HG03097 (cell line): Measurements from ENCODE around the gene BICD1.

Source experiments
- ATAC-seq: cut with Tn5 transposase; IDR thresholded peaks from one replicate; pipeline ENCODE4 v1.9.1; 2021; ENCODE audit not compliant: unreplicated experiment, low FRiP score

BICD1 gene

DNA sequence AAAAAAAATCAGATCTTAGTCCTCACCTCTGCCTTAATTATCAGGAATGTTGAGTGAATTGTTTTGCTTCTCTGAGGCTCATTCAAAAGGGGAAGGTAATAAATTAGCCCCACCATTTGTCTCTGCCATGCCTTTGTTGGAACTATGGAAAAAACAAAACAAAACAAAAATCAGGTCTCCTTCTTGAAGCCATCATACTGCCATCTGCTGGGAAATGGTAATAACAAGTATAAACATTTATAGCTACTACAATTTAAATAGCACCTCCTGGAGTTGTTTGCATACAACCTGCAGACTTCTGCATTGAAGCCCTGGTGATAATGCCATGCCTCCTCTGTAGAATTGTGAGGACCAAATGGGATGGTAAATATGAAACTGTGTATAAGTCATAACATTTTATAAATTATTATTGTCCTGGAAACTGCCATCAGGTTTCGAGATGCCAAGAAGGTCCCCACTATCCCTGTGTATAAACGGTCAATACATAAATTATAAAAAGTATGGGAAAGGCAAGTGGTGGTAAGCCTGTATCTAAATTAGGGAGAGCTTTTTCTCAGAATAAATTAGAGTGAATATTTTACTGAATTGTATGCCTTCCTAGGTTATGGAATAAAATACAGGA lies 205.5 kb downstream of the BICD1 start:
- no peak for ATAC-seq

DNA sequence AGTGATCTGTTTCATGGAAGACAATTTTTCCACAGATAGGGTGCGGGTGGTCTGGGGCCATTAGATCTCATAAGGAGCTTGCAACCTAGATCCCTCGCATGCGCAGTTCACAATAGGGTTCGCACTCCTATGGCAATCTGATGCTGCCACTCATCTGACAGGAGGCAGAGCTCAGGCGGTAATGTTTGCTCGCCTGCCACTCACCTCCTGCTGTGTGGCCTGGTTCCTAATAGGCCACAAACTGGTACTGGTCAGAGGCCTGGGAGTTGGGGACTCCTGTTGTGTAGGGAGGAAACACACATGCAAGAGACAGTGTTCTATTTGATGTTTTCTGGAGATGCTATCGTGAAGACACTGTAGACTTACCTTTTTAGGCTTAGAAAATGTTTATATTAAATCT lies 215.7 kb downstream of the BICD1 start:
- ATAC-seq = no peak

DNA sequence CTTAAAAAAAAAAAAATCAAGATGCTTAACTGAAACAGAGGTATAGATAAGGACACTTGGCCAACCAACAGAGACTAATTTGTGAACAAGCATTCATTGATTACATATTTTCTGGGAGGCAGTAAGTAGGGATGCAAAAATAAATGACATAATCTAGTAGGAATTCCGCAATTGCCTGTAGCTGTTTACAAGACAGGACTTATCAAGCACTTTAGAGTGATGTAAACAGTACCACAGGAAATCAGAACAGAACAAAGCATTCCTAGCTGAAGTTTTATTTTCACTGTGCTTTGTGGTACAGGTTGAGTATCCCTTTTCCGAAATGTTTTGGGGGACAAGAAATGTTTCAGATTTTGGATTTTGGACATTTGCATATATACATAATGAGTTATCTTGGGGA lies 224.5 kb downstream of the BICD1 start:
- no peak for ATAC-seq

DNA sequence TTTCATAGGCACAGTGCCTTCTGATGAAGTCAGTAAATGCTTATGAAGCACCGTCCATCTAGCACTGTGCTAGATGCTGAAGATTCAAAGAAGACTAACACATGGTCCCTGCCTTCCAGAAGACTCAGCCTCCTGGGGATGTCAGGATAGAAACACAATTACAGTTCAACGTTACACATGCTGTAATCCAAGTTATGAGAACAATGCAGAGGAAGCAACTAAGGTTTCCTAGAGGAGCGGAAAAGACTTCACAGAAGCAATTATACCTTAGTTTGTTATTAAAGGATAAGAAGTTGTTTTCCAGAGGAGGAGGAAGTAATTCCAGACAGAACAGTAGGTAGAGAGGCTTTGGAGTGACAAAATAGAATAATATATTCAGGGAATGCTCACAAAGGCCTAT lies 225.8 kb downstream of the BICD1 start:
- ATAC-seq = no peak

DNA sequence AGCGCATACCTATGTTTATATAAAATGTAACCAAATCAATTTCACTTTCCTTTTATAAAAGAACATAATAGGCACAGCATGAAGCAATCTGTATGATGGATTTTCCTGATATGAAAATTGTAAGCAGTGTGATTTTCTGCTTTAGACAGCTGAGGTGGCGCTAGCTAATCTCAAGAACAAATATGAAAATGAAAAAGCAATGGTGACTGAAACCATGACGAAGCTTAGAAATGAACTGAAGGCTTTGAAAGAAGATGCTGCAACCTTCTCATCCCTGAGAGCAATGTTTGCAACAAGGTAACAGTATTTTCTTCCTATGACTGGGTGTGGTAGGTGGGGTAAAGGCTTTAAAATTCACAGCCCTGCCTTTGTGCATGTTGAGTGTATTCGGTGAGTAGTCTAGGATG lies 227.7 kb downstream of the BICD1 start:
- ATAC-seq = no peak

DNA sequence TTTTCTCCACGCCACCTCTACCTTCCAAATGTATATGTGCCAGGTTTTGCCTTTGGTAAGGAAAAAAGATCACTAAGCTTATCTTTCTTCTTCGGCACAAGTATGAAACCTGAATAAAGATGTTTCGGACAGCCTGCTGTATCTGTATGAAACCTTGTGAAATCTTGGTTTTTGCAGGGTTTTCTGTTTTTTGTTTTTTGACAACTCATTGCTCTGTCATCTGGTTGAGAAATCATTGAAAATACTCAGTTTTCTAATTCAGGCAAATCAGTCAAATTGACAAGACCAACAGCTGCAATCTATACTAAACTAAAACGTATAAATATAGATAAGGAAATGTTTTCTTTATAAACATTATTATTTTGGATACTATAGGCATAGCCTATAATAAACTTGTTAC lies 229.6 kb downstream of the BICD1 start:
- ATAC-seq = no peak

DNA sequence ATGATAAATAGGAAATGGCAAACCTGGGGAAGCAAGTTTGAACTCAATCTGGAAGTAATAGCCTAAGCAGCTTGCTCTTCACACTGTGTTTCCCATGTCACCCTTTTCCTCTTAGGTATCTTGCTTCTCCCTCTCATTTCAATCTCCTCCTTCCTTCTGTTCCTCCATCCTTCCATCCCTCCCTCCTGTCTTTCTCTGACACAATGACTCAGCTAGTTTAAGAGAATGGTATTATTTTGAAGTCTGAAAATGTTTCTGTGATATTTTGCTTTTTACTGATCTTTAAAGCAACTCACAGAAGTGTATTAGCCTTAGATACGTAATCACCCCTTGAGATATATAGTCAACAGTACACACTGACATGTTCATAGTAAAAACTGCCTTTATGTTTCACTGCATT lies 236.8 kb downstream of the BICD1 start:
- ATAC-seq = no peak

DNA sequence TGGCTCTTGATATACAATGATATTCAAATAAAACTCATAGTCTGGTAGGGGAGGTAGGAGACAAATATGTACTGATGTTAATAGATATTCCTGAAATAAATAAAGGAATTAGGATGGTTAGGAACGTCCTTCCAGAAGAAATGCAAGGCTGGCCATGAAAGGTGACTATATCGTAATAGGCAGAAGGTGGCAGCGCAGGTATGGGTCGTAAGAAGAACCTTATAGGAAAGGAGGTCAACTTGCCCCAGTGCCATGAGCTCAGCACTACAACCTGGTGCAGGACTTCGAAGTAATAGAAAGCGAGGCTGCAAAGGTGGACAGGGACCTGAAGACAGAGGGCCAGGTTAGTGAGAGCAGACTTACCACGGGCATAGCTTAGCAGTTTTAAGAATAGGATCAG lies 237.4 kb downstream of the BICD1 start:
- no peak for ATAC-seq

DNA sequence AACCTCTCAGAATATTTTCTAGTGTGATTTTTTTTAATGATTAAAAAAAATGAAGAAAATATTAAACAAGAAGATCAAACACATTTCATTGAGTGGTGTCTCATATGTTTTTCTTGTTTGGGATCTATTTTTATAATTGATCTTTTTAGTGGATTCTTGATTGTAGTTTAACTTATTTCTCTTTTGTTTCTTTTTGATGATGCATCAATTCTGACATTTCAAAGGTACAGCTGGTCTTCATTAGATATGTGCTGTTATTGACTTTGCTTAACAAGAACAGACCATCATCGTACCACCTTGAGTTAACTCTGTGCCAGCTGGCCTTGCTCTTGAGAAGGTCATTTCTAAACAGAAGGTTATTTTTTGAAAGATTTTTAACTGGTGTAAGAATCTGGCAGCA lies 246.9 kb downstream of the BICD1 start:
- no peak for ATAC-seq

DNA sequence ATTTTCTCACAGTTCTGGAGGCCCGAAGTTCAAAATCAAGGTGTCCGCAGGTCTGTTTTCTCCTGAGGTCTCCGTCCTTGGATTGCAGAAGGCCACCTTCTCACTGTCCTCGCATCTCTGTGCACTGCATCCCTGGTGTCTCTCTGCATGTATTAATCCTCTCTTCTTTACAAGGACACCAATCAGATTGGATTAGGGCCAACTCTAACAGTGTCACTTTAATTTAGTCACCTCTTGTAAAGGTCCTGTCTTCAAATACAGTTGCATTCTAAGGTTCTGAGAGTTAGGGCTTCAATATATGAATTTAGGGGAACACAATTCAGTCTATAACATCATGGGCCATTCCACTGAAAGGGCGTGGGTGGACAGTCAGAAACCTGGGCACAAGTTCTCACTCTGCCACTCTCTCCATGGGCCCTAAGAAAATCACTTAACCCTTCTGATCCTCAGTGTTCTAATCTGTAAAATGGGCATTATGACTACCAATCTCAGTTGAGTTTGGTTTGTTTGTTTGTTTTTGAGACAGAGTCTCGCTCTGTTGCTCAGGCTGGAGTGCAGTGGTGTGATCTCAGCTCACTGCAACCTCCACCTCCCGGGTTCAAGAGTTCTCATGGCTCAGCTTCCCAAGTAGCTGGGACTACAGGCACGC lies 251.1 kb downstream of the BICD1 start:
- no peak for ATAC-seq

DNA sequence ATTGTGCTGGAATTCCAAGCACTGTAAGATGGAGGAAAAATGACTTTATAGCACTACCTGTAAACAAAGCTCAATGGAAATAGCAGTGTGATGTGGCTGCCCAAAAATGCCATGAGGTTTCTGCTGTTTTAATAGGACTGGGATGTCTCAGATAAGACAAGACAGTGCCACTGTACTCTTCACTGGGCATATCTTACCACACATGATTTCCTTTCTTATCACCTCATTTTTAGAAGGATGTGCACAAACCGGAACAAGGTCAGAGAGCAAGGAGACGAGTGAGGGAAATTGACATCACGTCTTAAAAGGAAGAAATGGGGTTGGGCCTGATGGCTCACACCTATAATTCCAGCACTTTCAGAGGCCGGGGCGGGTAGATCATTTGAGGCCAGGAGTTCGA lies 254.3 kb downstream of the BICD1 start:
- ATAC-seq = no peak

DNA sequence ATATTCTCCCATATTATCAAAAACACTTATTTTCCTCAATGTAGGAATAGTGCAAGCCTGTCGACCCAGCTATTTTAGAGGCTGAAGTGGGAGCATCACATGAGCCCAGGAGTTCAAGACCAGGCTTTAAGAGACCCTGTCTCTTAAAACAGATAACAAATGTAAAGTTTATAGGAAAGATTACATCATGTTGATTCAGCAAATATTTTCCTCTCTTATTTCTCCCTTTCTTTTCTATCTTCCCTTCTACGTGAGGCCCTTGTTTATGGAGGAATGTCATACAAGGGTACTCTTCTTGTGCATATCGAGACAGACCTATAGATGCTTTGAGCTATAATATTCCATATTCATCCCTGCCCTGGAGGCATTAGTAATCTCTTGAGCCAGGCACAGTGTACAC lies 256.2 kb downstream of the BICD1 start:
- no peak for ATAC-seq

DNA sequence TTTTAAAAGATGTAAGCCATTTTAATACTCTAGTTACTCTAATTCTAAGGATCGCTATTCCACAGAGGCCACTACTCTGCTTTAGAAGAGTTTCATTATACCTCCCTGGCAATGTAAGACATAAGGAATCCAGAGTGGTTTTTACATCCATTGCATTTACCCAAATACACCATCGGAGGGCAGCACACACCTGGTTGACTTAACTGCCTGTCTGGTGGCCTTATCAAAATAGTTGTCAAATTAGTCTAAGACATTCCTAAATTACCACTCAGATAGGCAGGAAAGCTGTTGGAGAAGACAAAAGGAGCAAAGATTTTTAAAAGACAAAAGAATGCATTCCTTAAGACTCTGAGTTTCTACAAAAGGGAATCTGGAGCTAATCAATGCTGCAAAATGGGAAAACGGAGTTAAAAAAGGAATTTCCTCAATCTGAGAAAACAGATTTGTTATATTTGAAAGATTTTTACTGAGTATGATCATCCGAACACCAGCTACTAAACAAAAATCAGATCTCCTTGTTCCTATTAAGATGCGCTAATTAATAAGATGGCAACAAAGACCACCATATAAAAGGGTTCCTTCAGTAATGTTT lies 258.9 kb downstream of the BICD1 start:
- ATAC-seq = no peak

DNA sequence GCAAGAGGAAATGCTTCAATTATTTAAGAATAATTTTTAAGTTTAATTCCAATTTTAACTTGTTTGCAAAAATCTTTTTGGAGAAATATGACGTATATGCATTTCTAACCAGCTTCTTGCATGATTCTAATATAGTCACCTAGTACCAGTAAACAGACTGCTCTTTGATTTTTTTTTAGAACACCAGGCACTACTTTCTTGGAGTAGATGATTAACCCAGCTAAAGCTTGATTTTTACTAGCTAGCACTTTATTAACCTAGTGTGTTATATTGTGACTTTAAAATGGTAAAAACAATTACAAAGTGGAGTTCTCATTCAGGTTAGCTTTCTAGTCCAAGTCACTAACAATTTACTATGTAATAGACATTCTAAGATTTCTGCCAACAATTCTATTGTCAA lies 260.1 kb downstream of the BICD1 start:
- ATAC-seq = no peak

DNA sequence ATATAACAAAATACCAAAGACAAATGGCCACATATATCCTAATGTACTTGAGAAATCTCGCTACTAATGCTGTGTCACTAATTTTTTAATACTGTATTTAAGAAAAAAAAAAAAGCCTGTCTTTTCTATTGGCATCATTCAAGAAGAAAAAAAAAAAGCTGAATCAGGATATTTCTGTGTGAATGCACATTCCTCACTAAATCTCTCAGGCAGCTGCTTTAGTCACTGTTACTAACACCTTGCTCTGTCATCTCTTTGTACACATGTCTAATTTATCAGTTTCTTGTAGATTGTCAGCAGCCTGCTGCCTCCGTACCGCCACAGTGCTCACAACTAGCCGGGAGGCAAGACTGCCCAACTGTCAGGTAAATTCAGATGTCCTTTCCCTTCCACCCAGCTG lies 260.7 kb downstream of the BICD1 start:
- ATAC-seq = no peak

DNA sequence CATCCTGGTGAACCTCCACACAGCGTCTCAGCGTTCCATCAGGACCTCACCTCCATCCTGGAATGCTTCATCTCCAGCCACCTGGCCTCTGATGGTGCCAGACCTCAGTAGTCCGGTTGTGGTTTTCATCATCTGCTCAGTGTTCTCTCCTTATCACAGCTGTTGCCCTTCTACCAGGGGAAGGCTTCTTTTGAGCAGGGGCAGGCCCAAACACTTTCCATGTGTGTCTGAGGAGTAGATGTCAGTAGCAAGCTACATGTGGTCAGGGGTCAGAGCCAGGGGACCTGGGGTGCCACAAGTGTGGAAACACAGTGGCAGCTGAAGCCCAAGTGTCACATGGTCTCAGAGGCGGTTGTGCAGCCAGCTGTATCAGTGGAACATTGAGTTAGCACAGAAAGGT lies 262.6 kb downstream of the BICD1 start:
- ATAC-seq = no peak

DNA sequence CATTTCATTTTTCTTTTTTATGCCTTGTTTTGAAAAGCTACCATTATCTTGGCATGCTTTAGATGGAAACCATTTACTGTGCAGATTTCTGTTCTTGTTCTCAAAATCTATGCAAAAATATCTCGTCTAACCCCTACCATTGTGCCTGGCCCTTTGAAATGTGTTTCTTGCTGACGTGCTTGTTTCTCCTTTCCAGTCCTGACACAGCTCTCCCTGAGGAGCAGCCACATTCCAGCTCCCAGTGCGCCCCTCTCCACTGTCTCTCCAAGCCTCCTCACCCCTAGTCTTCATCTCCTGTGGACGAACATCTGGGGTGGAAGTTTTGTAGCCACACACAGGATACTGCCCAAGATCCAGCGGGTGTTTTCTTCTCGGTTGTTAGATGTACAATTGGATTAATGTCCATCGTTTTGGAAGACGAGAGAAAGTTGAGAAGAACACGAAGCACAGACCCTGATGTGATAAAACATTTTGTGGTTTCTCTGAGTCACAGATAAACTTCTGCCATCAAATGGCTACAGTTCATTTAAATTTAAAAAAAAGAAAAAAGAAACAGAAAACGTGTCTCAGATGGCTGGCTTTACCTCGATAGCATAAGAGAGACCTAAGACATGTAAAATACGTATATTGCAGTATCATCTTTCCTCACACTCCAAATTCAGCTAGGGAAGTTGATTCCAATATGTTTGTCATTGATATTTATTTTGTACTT lies 270.9 kb downstream of the BICD1 start:
- no peak for ATAC-seq

DNA sequence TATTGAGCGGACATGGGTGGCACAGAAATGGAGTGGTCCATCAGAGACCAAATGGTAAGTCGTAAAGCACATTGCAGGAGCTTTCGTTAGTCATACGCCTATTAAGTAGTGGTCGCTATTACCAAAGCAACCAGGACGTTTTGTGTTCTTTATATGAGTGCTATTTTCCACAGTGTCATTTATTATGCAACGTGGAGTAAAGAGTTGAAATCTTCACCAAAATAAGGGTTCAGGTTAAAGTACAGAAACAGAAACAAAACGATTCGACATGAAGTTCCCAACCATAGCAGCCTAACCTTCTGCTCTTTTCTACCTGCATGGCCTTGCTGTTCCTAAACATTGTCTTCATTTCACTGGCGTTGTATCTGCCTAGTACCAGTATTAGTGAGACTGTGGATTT lies 272.6 kb downstream of the BICD1 start:
- ATAC-seq = no peak

DNA sequence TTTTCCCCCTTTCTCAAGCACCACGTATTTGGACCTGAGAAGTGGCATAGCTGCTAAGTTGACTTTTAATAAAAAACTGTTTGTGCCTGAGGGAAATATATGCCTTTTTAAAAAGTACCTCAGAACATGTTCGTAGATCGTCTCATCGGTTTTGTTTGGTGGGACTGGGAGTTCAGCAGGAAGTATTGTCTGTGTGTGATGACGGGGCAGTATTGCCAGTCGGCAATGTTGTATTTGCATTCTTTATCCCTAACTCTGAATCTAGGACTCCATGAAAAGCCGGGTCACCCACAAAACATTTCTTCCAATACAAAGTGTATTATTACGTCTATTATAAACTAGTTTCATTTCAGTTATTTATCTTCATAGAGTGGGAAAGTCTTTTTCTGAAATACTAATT lies 273.0 kb downstream of the BICD1 start:
- no peak for ATAC-seq

DNA sequence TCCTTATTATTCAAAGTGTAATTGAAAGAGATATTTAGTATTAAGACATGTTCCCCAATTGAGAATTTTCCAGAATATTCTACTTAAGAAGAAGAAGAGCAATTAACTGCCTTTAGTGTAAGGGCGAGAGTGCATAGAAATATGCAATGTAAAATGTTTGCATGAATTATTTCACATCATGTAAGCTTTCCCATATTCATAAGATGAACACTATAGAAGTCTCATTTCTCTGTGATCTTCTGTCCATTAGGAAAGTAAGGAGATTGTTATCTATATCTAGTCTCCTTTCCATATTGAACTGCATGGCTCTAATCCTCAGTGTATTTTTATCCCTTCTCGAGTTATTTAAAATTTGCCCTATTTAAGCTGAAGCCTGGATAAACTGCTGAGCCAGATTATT lies 275.6 kb downstream of the BICD1 start:
- ATAC-seq = no peak

DNA sequence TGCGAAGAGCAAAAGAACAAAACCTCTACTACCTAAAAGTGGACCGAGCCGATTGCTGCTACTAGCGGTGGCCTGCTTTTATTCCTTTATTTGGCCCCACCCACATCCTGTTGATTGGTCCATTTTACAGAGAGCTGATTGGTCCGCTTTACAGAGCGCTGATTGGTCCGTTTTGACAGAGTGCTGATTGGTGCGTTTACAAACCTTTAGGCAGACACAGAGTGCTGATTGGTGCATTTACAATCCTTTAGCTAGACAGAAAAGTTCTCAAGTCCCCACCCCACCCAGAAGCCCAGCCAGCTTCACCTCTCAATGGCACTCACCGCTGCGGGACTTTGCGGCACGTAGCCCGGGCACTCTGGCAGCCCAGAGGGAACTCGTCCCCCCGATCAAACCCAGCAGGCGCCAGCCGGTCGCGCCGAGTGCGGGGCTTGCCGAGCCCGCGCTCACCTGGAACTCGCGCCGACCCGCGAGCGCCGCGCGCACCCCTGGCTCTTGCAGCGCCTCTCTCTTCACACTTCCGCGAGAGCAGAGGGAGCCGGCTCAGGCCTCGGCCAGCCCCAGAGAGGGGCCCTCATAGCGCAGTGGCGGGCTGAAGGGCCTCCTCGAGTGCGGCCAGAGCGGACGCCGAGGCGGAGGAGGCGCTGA lies 284.0 kb downstream of the BICD1 start:
- ATAC-seq = no peak
